ENCODE results near the gene KRT5. TPM values are rescaled to one million over a fixed set of nuclear protein-coding genes. Genes with fewer than 3 reads are reported as not detected.

KRT5 gene
- total RNA-seq, 1 donor from 2014 or later = not detected

GRCh38 chr12:52537101-52537500 lies 16.9 kb upstream of the KRT5 start:
- no peak for DNase-seq (ENCODE audit: low read depth in 2 of 2)

GRCh38 chr12:52535574-52535973 lies 15.4 kb upstream of the KRT5 start:
- DNase-seq (ENCODE audit: low read depth in 2 of 2) = no peak

GRCh38 chr12:52534482-52534881 lies 14.3 kb upstream of the KRT5 start:
- DNase-seq (ENCODE audit: low read depth in 2 of 2) = peak in 1 of 2 donors; percentile 6

GRCh38 chr12:52533686-52534470 lies 13.7 kb upstream of the KRT5 start:
- no peak for DNase-seq (ENCODE audit: low read depth in 2 of 2)

- DNase-seq (ENCODE audit: low read depth in 2 of 2) = no peak
Measured at GRCh38 chr12:52532636-52533035, 12.4 kb upstream of the KRT5 start.

- DNase-seq (ENCODE audit: low read depth in 2 of 2) = no peak
Measured at GRCh38 chr12:52531566-52532300, 11.5 kb upstream of the KRT5 start.

GRCh38 chr12:52530905-52531304 lies 10.7 kb upstream of the KRT5 start:
- DNase-seq (ENCODE audit: low read depth in 2 of 2) = no peak

GRCh38 chr12:52530366-52530765 lies 10.2 kb upstream of the KRT5 start:
- no peak for DNase-seq (ENCODE audit: low read depth in 2 of 2)

GRCh38 chr12:52529846-52530245 lies 9.7 kb upstream of the KRT5 start:
- no peak for DNase-seq (ENCODE audit: low read depth in 2 of 2)

GRCh38 chr12:52529417-52529816 lies 9.2 kb upstream of the KRT5 start:
- no peak for DNase-seq (ENCODE audit: low read depth in 2 of 2)

- DNase-seq (ENCODE audit: low read depth in 2 of 2) = no peak
Measured at GRCh38 chr12:52528641-52529143, 8.5 kb upstream of the KRT5 start.

- no peak for DNase-seq (ENCODE audit: low read depth in 2 of 2)
Measured at GRCh38 chr12:52527121-52527800, 7.1 kb upstream of the KRT5 start.

- DNase-seq (ENCODE audit: low read depth in 2 of 2) = no peak
Measured at GRCh38 chr12:52526511-52526951, 6.3 kb upstream of the KRT5 start.

GRCh38 chr12:52525661-52526499 lies 5.7 kb upstream of the KRT5 start:
- no peak for DNase-seq (ENCODE audit: low read depth in 2 of 2)

- DNase-seq (ENCODE audit: low read depth in 2 of 2) = no peak
Measured at GRCh38 chr12:52524898-52525591, 4.9 kb upstream of the KRT5 start.

- DNase-seq (ENCODE audit: low read depth in 2 of 2) = no peak
Measured at GRCh38 chr12:52524241-52524897, 4.2 kb upstream of the KRT5 start.

- DNase-seq (ENCODE audit: low read depth in 2 of 2) = no peak
Measured at GRCh38 chr12:52523824-52524223, 3.6 kb upstream of the KRT5 start.

- DNase-seq (ENCODE audit: low read depth in 2 of 2) = no peak
Measured at GRCh38 chr12:52522346-52523011, 2.3 kb upstream of the KRT5 start.

- no peak for DNase-seq (ENCODE audit: low read depth in 2 of 2)
Measured at GRCh38 chr12:52521568-52522266, 1.5 kb upstream of the KRT5 start.

Data from lung microvascular endothelial cell (primary cell).